GM12878 (cell line): ENCODE measurements around the gene CTDNEP1. TPM values are rescaled to one million over a fixed set of nuclear protein-coding genes. Genes with fewer than 3 reads are reported as not detected.

Source experiments
- ATF7 ChIP-seq: fragments of 450-650 bp; IDR thresholded peaks from 2 replicates; pipeline ENCODE4 v1.6.1; 2016; ENCODE audit warnings: low read depth, mild to moderate bottlenecking
- BHLHE40 ChIP-seq, 2 experiments: fragments of 450-650 bp in 1 of 2; IDR thresholded peaks; 2 replicates each; pipeline ENCODE4 v1.6.1; 2011 to 2017; ENCODE audit warnings: low read depth in 2 of 2, borderline replicate concordance in 1 of 2, improper control_type of control experiment in 1 of 2, low read length in 1 of 2, mild to moderate bottlenecking in 1 of 2
- EED ChIP-seq: sonication (generic); IDR thresholded peaks from 2 replicates; pipeline ENCODE4 v1.6.1; 2016; ENCODE audit warnings: antibody characterized with exemption, low read depth
- ESRRA ChIP-seq: IDR thresholded peaks from 2 replicates; pipeline ENCODE4 v1.6.1; 2012; ENCODE audit warnings: mild to moderate bottlenecking, low read length, improper control_type of control experiment
- GATAD2B ChIP-seq: fragments of 450-650 bp; conservative IDR thresholded peaks from 2 replicates; pipeline ENCODE4 v1.6.1; 2017; ENCODE audit warnings: low read depth, mild to moderate bottlenecking, moderate library complexity
- HDAC2 ChIP-seq: fragments of 200-600 bp; sonication (generic); IDR thresholded peaks from 2 replicates; pipeline ENCODE4 v1.6.1; 2017
- NFXL1 ChIP-seq: fragments of 450-650 bp; IDR thresholded peaks from 2 replicates; pipeline ENCODE4 v1.6.1; 2017; ENCODE audit warnings: antibody characterized with exemption, mild to moderate bottlenecking, borderline replicate concordance
- PRDM15 ChIP-seq: fragments of 450-650 bp; formaldehyde crosslinking; IDR thresholded peaks from 2 replicates; pipeline ENCODE4 v1.4.0; 2020; ENCODE audit warnings: mild to moderate bottlenecking, moderate library complexity
- RFX5 ChIP-seq: IDR thresholded peaks from 2 replicates; pipeline ENCODE4 v1.6.1; 2011; ENCODE audit warnings: low read depth, low read length, improper control_type of control experiment
- SIN3A ChIP-seq: IDR thresholded peaks from 2 replicates; pipeline ENCODE4 v1.6.1; 2012; ENCODE audit warnings: low read depth, low read length, improper control_type of control experiment
- SIX5 ChIP-seq: IDR thresholded peaks from 2 replicates; pipeline ENCODE4 v1.6.1; 2011; ENCODE audit warnings: mild to moderate bottlenecking, low read depth, low read length, moderate library complexity; ENCODE audit not compliant: severe bottlenecking
- SREBF1 ChIP-seq: IDR thresholded peaks from 2 replicates; pipeline ENCODE4 v1.6.1; 2012; ENCODE audit warnings: mild to moderate bottlenecking, low read length
- TAF1 ChIP-seq: IDR thresholded peaks from 2 replicates; pipeline ENCODE4 v1.6.1; 2011; ENCODE audit warnings: mild to moderate bottlenecking, low read depth, low read length, borderline replicate concordance
- ZBTB40 ChIP-seq: fragments of 450-650 bp; IDR thresholded peaks from 2 replicates; pipeline ENCODE4 v1.6.1; 2016; ENCODE audit warnings: mild to moderate bottlenecking, moderate library complexity, borderline replicate concordance
- ZNF217 ChIP-seq: fragments of 450-650 bp; IDR thresholded peaks from 2 replicates; pipeline ENCODE4 v1.6.1; 2017; ENCODE audit warnings: antibody characterized with exemption, mild to moderate bottlenecking
- ZZZ3 ChIP-seq: IDR thresholded peaks from 2 replicates; pipeline ENCODE4 v1.6.1; 2011; ENCODE audit warnings: low read depth; ENCODE audit not compliant: control insufficient read depth, insufficient read length
- polyA plus RNA-seq, 11 experiments: library from polyadenylated mRNA; depleted of rRNA in 4 of 11; unstranded in 6 of 11; stranded (reverse) in 5 of 11; fragments of >200 nt; fragmentation: Nextera tagmentation in 4 of 11; fragmentation: Illumina TruSeq in 1 of 11; extraction: Ambion mirVana in 4 of 11; extraction: Trizol in 1 of 11; gene quantifications; 1 replicate in 1 of 11; 2 replicates in 10 of 11; pipeline versions ENCODE4 v1.2.1 to v1.2.3, GENCODE V29; 2011 to 2016; ENCODE audit warnings: inconsistent platforms in 2 of 11, missing spikeins in 2 of 11, low read depth in 1 of 11
- total RNA-seq, 4 experiments: library from RNA; depleted of rRNA in 3 of 4; stranded (reverse); fragments of >200 nt in 3 of 4; fragmentation: Illumina TruSeq in 1 of 4; extraction: Trizol in 1 of 4; gene quantifications; 2 replicates each; pipeline versions ENCODE4 v1.2.1 to v1.2.3, GENCODE V29; 2013 to 2021
- TF ChIP-seq, protein P1 (sequence below): fragments of 450-650 bp; formaldehyde crosslinking; IDR thresholded peaks from 2 replicates; pipeline ENCODE4 v1.5.0; 2022; ENCODE audit warnings: mild to moderate bottlenecking, missing genetic modification characterization
- TF ChIP-seq, protein P2 (sequence below): IDR thresholded peaks from 2 replicates; pipeline ENCODE4 v1.6.1; 2011; ENCODE audit warnings: low read depth, mild to moderate bottlenecking, low read length, moderate library complexity, borderline replicate concordance; ENCODE audit errors: extremely low read depth

Gene CTDNEP1
- total and polyA plus RNA-seq, 10 of the 15 experiments (the other 5 are each of a cell fraction or from before 2014, with no cell fraction given): 23.7 to 176 (median 30.3) TPM

DNA sequence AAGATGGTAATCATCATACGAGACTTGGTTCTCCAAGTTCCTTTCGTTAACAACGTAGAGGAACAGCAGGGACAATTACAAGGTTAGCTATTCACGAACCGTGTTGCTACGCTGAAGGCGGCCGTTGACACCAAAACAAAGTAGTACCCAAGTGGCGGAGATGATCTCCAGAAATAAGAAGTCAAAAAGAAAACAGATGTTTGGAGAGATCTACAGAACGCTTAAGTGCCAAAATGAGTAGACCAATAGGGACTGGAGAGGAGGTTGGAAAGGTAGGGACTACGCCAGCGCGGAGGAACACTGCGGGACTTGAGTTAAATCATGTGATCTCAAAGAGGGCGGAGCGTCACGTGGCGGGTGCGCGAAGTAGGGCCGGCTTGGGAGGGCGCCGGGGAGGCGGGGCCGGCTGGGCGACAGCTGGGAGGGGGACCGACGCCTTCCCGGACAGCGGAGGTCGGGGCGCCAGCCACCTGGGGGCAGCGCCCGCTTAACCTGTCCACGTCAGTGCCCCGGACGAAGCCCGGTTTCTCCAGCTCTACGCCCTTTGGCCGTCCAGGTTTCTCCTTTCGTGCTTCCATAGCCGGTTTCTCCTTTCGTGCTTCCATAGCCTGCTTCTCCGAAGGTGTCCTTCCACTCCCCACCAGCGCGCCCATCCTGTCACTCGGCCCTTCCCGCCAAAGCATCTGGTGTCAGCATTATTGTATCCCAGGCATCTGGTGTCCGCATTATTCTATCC lies 8.6 kb downstream of the CTDNEP1 start (continued):
- TF ChIP-seq ZZZ3 (no peak), GATAD2B (peak; percentile 58; the same call in 1 of the 2 replicates), RFX5 (no peak), ZBTB40 (peak; percentile 71), SIX5 (no peak), EED (no peak), TAF1 (no peak), NFXL1 (no peak), ZNF217 (peak; percentile 74), SREBF1 (no peak), ESRRA (no peak), HDAC2 (no peak), ATF7 (peak; percentile 87), PRDM15 (CRISPR knock-in tag) (no peak), BHLHE40 (IDR thresholded peaks at IDR 0.05; ENCODE audit: borderline replicate concordance in 1 of 2, low read depth in 2 of 2, low read length in 1 of 2) (peak; percentile 95 to 97), SIN3A (peak; percentile 97)
- TF ChIP-seq, protein P1, sequence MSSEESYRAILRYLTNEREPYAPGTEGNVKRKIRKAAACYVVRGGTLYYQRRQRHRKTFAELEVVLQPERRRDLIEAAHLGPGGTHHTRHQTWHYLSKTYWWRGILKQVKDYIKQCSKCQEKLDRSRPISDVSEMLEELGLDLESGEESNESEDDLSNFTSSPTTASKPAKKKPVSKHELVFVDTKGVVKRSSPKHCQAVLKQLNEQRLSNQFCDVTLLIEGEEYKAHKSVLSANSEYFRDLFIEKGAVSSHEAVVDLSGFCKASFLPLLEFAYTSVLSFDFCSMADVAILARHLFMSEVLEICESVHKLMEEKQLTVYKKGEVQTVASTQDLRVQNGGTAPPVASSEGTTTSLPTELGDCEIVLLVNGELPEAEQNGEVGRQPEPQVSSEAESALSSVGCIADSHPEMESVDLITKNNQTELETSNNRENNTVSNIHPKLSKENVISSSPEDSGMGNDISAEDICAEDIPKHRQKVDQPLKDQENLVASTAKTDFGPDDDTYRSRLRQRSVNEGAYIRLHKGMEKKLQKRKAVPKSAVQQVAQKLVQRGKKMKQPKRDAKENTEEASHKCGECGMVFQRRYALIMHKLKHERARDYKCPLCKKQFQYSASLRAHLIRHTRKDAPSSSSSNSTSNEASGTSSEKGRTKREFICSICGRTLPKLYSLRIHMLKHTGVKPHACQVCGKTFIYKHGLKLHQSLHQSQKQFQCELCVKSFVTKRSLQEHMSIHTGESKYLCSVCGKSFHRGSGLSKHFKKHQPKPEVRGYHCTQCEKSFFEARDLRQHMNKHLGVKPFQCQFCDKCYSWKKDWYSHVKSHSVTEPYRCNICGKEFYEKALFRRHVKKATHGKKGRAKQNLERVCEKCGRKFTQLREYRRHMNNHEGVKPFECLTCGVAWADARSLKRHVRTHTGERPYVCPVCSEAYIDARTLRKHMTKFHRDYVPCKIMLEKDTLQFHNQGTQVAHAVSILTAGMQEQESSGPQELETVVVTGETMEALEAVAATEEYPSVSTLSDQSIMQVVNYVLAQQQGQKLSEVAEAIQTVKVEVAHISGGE (CRISPR knock-in tag): no peak
- TF ChIP-seq, protein P2, sequence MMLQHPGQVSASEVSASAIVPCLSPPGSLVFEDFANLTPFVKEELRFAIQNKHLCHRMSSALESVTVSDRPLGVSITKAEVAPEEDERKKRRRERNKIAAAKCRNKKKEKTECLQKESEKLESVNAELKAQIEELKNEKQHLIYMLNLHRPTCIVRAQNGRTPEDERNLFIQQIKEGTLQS: peak; percentile 92
